ENCODE measurements around the gene CRNN. TPM values are rescaled to one million over a fixed set of nuclear protein-coding genes. Genes with fewer than 3 reads are reported as not detected.

The CRNN gene
- total RNA-seq, 1 donor from 2014 or later = not detected

DNA sequence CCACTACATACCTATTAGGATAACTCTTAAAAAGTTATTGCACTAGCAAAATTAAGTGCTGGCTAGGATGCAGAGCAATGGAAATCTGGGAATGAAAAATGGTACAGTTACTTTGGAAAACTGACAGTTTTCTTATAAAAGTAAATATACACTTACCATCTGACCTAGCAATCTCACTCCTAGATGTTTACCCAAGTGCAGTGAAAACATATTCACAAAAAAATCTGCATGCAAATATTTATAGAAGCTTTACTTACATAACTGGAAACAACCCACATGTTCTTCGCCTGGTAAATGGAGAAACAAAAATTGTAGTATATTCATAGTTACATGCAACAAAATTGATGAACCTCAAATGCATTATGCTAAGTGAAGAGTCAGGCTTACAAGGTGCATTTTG lies 41.4 kb downstream of the CRNN start:
- no peaks in the 10 kb centered on the region for H3K4me1 Mint-ChIP-seq
- no peak for DNase-seq (ENCODE audit: low read depth, low spot score)
- H3K4me3 Mint-ChIP-seq = no peak overlapping the region
- H3K27ac Mint-ChIP-seq (ENCODE audit: unreplicated experiment) = no peak overlapping the region
- peaks cover 24% of the 10 kb centered on the region for H3K9me3 Mint-ChIP-seq
- no peaks in the 10 kb centered on the region for H3K36me3 Mint-ChIP-seq (ENCODE audit: low read depth)
- TF ChIP-seq, protein P1, sequence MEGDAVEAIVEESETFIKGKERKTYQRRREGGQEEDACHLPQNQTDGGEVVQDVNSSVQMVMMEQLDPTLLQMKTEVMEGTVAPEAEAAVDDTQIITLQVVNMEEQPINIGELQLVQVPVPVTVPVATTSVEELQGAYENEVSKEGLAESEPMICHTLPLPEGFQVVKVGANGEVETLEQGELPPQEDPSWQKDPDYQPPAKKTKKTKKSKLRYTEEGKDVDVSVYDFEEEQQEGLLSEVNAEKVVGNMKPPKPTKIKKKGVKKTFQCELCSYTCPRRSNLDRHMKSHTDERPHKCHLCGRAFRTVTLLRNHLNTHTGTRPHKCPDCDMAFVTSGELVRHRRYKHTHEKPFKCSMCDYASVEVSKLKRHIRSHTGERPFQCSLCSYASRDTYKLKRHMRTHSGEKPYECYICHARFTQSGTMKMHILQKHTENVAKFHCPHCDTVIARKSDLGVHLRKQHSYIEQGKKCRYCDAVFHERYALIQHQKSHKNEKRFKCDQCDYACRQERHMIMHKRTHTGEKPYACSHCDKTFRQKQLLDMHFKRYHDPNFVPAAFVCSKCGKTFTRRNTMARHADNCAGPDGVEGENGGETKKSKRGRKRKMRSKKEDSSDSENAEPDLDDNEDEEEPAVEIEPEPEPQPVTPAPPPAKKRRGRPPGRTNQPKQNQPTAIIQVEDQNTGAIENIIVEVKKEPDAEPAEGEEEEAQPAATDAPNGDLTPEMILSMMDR (conservative IDR thresholded peaks at IDR 0.05) = no peak
- no peaks in the 10 kb centered on the region for H3K27me3 Mint-ChIP-seq (ENCODE audit: low read depth)

DNA sequence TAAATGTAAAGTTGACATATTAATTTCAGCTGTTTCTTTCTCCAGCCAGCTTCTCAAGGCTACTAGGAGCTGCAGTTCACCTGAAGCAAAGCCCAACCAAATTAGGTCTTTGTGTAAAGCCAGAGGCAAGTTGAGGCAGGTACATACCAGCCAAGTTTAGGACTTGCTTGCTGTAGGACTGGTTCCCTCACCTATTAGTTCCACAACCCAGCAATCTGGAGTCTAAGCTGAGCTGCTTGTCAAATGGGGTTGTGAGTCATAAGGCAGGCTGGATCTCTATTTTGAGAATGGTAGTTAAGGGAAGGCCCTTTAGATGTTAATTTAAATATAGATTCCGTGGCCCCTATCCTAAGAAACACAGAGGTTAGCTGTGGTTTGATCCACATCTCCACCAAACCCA lies 46.6 kb downstream of the CRNN start:
- TF ChIP-seq, protein P1 (conservative IDR thresholded peaks at IDR 0.05) = no peak
- H3K4me1 Mint-ChIP-seq = no peaks in the 10 kb centered on the region
- no peaks in the 10 kb centered on the region for H3K27me3 Mint-ChIP-seq (ENCODE audit: low read depth)
- no peaks in the 10 kb centered on the region for H3K36me3 Mint-ChIP-seq (ENCODE audit: low read depth)
- peaks cover 21% of the 10 kb centered on the region for H3K9me3 Mint-ChIP-seq
- no peak overlapping the region for H3K27ac Mint-ChIP-seq (ENCODE audit: unreplicated experiment)
- no peak for DNase-seq (ENCODE audit: low read depth, low spot score)
- H3K4me3 Mint-ChIP-seq = no peak overlapping the region

DNA sequence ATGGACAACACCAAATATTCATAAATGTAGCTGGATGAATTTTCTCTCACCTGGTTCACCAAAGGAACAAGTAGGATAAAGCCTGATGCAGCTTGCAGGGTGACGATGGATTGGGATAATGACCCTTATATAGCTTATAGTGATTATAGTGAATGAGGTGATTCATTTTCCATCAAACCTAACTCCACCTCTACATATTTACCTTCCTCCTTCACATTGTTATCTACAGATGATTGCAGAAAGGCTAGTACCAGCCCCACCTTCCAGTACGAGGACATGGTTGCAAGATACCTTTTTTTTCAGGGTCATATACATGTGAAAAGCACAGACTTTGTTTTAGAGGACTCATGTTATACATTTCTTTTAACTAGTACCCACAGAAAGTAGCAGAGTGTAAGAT lies 54.2 kb downstream of the CRNN start, which contains the start of gene FLG2:
Gene FLG2, minus strand, starts transcription at position 101 of the 400 bp plus-strand sequence. CDS start 1,122 bp downstream, outside the sequence.
- no peaks in the 10 kb centered on the region for H3K4me1 Mint-ChIP-seq
- H3K4me3 Mint-ChIP-seq = no peak within 1 kb of the TSS
- no peak within 1 kb of the TSS for H3K27ac Mint-ChIP-seq (ENCODE audit: unreplicated experiment)
- H3K27me3 Mint-ChIP-seq (ENCODE audit: low read depth) = no peaks in the 10 kb centered on the region
- no peak for DNase-seq (ENCODE audit: low read depth, low spot score)
- H3K9me3 Mint-ChIP-seq = peaks cover 17% of the 10 kb centered on the region
- peaks cover 9% of the 10 kb centered on the region for H3K36me3 Mint-ChIP-seq (ENCODE audit: low read depth)
- TF ChIP-seq, protein P1 (conservative IDR thresholded peaks at IDR 0.05) = no peak

Other genes starting within 250 kb of the CRNN start
- not detected in 2 replicates for gene HRNR, start 190.1 kb downstream of the CRNN start, total RNA-seq
- not detected in 2 replicates for gene FLG, start 89.0 kb downstream of the CRNN start, total RNA-seq
- gene FLG2, start 54.3 kb downstream of the CRNN start, total RNA-seq = not detected in 2 replicates
- gene LCE5A, start 96.5 kb upstream of the CRNN start, total RNA-seq = not detected in 2 replicates
- gene CRCT1, start 100.2 kb upstream of the CRNN start, total RNA-seq = not detected in 2 replicates
- not detected in 2 replicates for gene LCE3E, start 152.5 kb upstream of the CRNN start, total RNA-seq
- not detected in 2 replicates for gene LCE3D, start 166.3 kb upstream of the CRNN start, total RNA-seq
- not detected in 2 replicates for gene LCE3C, start 186.0 kb upstream of the CRNN start, total RNA-seq
- not detected in 2 replicates for gene LCE3B, start 199.5 kb upstream of the CRNN start, total RNA-seq
- not detected in 2 replicates for gene LCE3A, start 208.8 kb upstream of the CRNN start, total RNA-seq
- not detected in 2 replicates for gene LCE2D, start 249.1 kb upstream of the CRNN start, total RNA-seq

All from neural crest cell (in vitro differentiated cells).